Measurements from ENCODE around the gene CRACR2A.

Gene CRACR2A

DNA sequence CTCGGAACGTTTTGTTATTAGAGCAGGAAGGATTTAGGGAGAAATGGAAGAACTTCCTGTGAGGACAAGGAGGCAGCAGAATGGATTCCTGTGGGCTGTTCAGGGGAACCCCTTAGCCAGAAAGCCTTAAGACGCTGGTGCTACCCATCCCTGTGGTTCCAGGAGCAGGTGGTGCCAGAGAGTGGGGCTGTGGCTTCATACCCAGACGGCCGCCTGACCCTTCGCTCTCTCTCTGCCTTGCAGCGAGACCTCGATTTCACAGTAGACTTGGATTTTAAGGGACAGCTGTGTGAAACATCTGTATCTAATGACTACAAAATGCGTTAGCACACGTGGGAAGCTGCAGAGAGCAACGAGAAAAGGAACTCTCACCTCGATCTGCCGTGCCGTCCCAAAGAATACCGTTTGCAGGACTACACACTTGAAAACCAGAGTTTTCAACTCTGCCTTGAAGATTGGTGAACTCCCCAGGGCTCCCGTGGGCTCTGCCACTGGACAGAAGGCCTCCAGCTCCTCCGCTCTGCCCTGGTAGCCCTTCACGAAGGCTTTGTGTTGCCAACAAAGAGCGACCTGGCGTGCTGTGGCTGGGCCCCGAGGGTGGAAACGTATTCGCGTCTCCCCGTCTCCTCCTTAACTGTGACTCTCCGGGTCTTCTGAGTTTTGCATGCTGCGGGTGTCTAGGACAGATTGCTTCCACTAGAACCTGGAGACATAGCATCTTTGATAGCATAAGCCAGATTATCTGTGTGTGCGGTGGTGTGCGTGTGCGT, 159.9 kb downstream of the CRACR2A start:
- Histone ChIP-seq H3K36me3 (ENCODE audit: control insufficient read depth in 2 of 2, insufficient read depth in 2 of 2, low read length in 2 of 2) (no peaks in the 10 kb centered on the region), H3K9me3 (ENCODE audit: control insufficient read depth in 2 of 2, low read length in 2 of 2) (no peaks in the 10 kb centered on the region), H3K27ac (ENCODE audit: low read depth in 2 of 2, low read length in 2 of 2) (no peak overlapping the region), H3K4me3 (ENCODE audit: low read length in 2 of 2) (no peak overlapping the region), H3K27me3 (ENCODE audit: control insufficient read depth in 2 of 2, insufficient read depth in 2 of 2, low read length in 2 of 2) (no peaks in the 10 kb centered on the region), H3K9ac (ENCODE audit: low read depth in 1 of 2, low read length in 2 of 2) (no peak overlapping the region), H3K4me1 (ENCODE audit: control insufficient read depth in 2 of 2, insufficient read depth in 2 of 2, low read length in 2 of 2) (no peaks in the 10 kb centered on the region)

DNA sequence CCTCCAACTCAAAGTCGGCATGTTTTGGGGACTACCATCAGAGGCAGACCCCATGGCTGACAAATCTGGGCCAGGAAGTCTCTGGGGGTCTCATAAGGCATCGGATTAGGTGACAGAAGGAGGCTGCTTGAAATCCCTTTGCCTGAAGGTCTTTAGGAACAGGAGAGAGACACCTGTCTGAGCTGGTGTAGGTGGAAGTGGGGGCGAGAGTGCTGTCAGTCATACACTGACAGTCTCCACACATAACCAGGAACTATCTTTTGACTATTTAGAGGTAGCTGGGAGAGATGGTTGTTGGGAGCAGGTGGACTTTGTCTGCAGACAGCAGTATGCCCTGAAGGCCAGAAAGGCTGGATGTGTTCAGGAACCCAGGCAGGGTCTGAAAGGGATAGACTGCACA, 163.2 kb downstream of the CRACR2A start:
- Histone ChIP-seq H3K9me3 (ENCODE audit: control insufficient read depth in 2 of 2, low read length in 2 of 2) (no peaks in the 10 kb centered on the region), H3K27ac (ENCODE audit: low read depth in 2 of 2, low read length in 2 of 2) (no peak overlapping the region), H3K9ac (ENCODE audit: low read depth in 1 of 2, low read length in 2 of 2) (no peak overlapping the region), H3K27me3 (ENCODE audit: control insufficient read depth in 2 of 2, insufficient read depth in 2 of 2, low read length in 2 of 2) (no peaks in the 10 kb centered on the region), H3K4me3 (ENCODE audit: low read length in 2 of 2) (no peak overlapping the region), H3K36me3 (ENCODE audit: control insufficient read depth in 2 of 2, insufficient read depth in 2 of 2, low read length in 2 of 2) (no peaks in the 10 kb centered on the region), H3K4me1 (ENCODE audit: control insufficient read depth in 2 of 2, insufficient read depth in 2 of 2, low read length in 2 of 2) (no peaks in the 10 kb centered on the region)

DNA sequence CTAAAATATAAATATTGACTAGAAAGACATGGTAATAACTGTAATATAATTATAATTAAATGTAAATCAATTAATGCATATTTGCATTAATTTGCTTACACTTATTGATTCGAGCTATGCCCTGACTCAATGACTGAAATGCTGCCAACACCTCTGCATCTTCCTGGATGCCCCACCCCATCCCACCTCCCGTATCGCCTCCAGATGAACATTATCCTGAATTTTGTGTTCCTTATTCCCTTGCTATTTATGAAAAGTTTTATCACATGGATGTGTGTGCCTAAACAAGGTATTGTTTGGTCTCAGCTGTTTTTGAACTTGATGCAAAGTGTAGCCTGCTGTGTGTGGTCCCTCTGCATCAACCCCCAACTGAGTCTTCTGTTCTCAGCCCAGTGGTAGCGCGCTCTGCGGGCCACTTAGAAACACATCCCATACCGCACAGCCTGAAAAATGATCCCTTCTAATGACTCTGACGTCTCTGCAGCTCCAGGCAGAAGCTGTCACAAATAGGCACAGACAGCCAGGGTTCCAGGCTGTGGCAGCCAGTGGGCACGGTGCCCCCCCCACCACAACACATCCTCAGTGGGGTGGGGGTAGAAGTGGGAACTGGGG, 165.4 kb downstream of the CRACR2A start:
- no peaks in the 10 kb centered on the region for H3K27me3 ChIP-seq (ENCODE audit: control insufficient read depth in 2 of 2, insufficient read depth in 2 of 2, low read length in 2 of 2)
- H3K4me1 ChIP-seq (ENCODE audit: control insufficient read depth in 2 of 2, insufficient read depth in 2 of 2, low read length in 2 of 2): no peaks in the 10 kb centered on the region
- H3K9ac ChIP-seq (ENCODE audit: low read depth in 1 of 2, low read length in 2 of 2): no peak overlapping the region
- H3K9me3 ChIP-seq (ENCODE audit: control insufficient read depth in 2 of 2, low read length in 2 of 2): no peaks in the 10 kb centered on the region
- H3K27ac ChIP-seq (ENCODE audit: low read depth in 2 of 2, low read length in 2 of 2): no peak overlapping the region
- no peak overlapping the region for H3K4me3 ChIP-seq (ENCODE audit: low read length in 2 of 2)
- no peaks in the 10 kb centered on the region for H3K36me3 ChIP-seq (ENCODE audit: control insufficient read depth in 2 of 2, insufficient read depth in 2 of 2, low read length in 2 of 2)

DNA sequence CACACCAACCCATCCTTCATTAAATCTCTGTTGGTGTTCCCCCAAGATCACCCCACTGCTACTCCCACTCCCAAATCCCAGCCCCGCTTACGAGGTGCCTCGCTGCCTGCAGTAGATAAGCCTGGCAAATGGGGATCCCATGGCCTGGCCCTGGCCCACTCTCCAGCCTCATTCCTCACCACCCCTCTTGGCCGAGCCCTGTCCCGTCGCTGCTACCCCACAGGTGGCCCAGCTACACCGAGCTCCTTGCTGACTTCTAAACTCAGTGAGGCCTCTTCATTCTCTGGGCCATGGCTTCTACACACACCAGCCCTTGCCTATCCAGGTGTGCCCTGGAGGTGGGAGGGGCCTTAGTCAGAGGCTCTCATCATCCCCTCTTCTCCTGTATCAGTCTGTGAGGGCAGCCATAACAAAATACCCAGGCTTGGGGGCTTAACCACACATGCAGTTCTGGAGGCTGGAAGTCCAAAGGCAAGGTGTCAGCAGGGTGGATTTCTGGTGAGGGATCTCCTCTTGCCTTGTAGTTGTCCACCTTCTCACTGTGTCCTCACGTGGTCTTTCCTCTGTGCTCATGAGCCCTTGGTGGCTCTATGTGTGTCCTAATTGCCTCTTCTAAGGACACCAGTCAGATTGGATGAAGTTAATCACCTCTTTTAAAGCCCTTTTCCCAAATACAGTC, 169.1 kb downstream of the CRACR2A start:
- Histone ChIP-seq H3K27me3 (ENCODE audit: control insufficient read depth in 2 of 2, insufficient read depth in 2 of 2, low read length in 2 of 2) (no peaks in the 10 kb centered on the region), H3K4me3 (ENCODE audit: low read length in 2 of 2) (no peak overlapping the region), H3K4me1 (ENCODE audit: control insufficient read depth in 2 of 2, insufficient read depth in 2 of 2, low read length in 2 of 2) (no peaks in the 10 kb centered on the region), H3K27ac (ENCODE audit: low read depth in 2 of 2, low read length in 2 of 2) (no peak overlapping the region), H3K9me3 (ENCODE audit: control insufficient read depth in 2 of 2, low read length in 2 of 2) (no peaks in the 10 kb centered on the region), H3K9ac (ENCODE audit: low read depth in 1 of 2, low read length in 2 of 2) (no peak overlapping the region), H3K36me3 (ENCODE audit: control insufficient read depth in 2 of 2, insufficient read depth in 2 of 2, low read length in 2 of 2) (no peaks in the 10 kb centered on the region)

DNA sequence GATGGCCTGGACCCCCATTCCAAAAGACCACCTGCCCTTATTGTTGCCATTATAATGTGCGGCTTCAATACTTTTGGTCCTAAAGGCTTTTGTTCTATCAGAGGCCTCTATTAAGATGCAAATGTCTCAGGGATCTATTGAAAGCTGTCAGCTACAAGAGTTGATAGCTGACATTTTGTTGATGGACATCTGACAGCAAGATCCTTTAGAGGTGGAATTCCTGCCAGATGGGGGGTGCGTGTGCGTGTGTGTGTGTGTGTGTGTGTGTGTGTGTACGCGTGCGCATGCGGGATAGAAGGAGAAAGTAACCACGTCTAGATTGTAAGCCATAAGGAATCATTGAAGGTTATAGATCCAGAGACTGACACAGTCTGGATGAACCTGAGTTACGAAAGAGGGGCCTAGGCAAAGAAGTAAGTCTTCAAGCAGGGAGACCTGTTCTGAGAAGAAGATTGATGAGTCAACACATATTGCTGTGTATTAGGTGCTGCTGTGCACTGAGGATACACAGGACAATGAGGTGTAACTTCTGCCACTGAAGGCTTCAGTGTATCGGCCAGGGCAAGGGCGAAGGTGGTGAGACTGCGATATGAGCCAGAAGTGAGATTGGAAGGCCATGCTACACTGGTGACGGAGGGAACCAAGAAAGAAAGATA, 172.7 kb downstream of the CRACR2A start:
- no peaks in the 10 kb centered on the region for H3K27me3 ChIP-seq (ENCODE audit: control insufficient read depth in 2 of 2, insufficient read depth in 2 of 2, low read length in 2 of 2)
- no peaks in the 10 kb centered on the region for H3K4me1 ChIP-seq (ENCODE audit: control insufficient read depth in 2 of 2, insufficient read depth in 2 of 2, low read length in 2 of 2)
- no peak overlapping the region for H3K9ac ChIP-seq (ENCODE audit: low read depth in 1 of 2, low read length in 2 of 2)
- no peak overlapping the region for H3K4me3 ChIP-seq (ENCODE audit: low read length in 2 of 2)
- H3K27ac ChIP-seq (ENCODE audit: low read depth in 2 of 2, low read length in 2 of 2): no peak overlapping the region
- no peaks in the 10 kb centered on the region for H3K9me3 ChIP-seq (ENCODE audit: control insufficient read depth in 2 of 2, low read length in 2 of 2)
- no peaks in the 10 kb centered on the region for H3K36me3 ChIP-seq (ENCODE audit: control insufficient read depth in 2 of 2, insufficient read depth in 2 of 2, low read length in 2 of 2)

DNA sequence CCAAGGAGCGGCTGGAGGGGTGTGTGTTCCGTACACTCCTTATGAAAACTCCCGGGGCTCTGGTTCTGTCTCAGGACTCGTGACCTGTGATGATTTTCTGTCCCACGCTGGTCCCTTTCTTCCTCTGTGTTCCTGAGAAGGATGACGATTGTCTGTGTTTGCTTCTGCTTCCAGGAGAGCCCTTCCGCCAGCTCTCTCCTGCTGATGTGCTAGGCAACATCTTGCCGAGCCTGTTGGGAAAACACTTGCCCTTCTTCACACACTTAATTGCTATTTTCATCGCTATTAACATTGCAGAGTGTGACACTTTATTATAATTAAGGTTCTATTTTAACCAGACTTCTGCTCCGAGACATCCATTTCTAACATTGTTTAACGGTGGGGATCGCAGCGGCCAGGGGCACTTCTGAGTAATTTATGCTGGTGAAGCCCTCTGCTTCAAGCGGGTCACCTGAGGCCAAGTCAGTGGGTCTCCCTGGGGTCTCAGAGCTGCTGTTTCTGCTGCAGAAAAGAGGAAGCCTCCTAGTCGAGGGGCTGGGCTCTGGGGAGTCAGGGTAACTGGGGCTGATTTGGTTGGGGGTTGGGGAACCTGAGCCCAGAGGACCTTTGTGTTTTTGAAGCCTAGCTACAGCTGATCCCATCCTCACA, 173.3 kb downstream of the CRACR2A start:
- no peaks in the 10 kb centered on the region for H3K9me3 ChIP-seq (ENCODE audit: control insufficient read depth in 2 of 2, low read length in 2 of 2)
- H3K9ac ChIP-seq (ENCODE audit: low read depth in 1 of 2, low read length in 2 of 2): no peak overlapping the region
- no peaks in the 10 kb centered on the region for H3K36me3 ChIP-seq (ENCODE audit: control insufficient read depth in 2 of 2, insufficient read depth in 2 of 2, low read length in 2 of 2)
- H3K27me3 ChIP-seq (ENCODE audit: control insufficient read depth in 2 of 2, insufficient read depth in 2 of 2, low read length in 2 of 2): no peaks in the 10 kb centered on the region
- H3K4me3 ChIP-seq (ENCODE audit: low read length in 2 of 2): no peak overlapping the region
- H3K27ac ChIP-seq (ENCODE audit: low read depth in 2 of 2, low read length in 2 of 2): no peak overlapping the region
- H3K4me1 ChIP-seq (ENCODE audit: control insufficient read depth in 2 of 2, insufficient read depth in 2 of 2, low read length in 2 of 2): no peaks in the 10 kb centered on the region

DNA sequence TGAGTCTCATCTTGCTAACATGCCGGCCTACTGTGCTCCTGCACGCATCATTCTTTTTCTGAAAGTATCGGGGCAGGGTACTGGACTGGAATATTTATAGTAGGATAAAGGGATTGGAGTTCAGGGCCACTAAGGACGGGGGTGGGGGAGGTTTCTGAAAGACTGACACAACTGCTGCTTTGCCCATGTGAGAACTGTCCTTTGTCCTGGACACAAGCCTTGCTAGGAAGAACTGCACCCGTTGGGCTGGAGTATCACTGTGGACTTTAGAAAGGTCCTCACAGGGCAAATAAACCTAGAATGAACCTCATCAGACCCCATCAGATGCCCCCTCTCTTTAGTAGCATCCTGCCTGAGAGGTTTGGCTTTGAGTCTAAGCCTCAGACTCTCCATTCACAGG, 174.4 kb downstream of the CRACR2A start:
- Histone ChIP-seq H3K9ac (ENCODE audit: low read depth in 1 of 2, low read length in 2 of 2) (no peak overlapping the region), H3K9me3 (ENCODE audit: control insufficient read depth in 2 of 2, low read length in 2 of 2) (no peaks in the 10 kb centered on the region), H3K27ac (ENCODE audit: low read depth in 2 of 2, low read length in 2 of 2) (no peak overlapping the region), H3K4me3 (ENCODE audit: low read length in 2 of 2) (no peak overlapping the region), H3K4me1 (ENCODE audit: control insufficient read depth in 2 of 2, insufficient read depth in 2 of 2, low read length in 2 of 2) (no peaks in the 10 kb centered on the region), H3K27me3 (ENCODE audit: control insufficient read depth in 2 of 2, insufficient read depth in 2 of 2, low read length in 2 of 2) (no peaks in the 10 kb centered on the region), H3K36me3 (ENCODE audit: control insufficient read depth in 2 of 2, insufficient read depth in 2 of 2, low read length in 2 of 2) (no peaks in the 10 kb centered on the region)

DNA sequence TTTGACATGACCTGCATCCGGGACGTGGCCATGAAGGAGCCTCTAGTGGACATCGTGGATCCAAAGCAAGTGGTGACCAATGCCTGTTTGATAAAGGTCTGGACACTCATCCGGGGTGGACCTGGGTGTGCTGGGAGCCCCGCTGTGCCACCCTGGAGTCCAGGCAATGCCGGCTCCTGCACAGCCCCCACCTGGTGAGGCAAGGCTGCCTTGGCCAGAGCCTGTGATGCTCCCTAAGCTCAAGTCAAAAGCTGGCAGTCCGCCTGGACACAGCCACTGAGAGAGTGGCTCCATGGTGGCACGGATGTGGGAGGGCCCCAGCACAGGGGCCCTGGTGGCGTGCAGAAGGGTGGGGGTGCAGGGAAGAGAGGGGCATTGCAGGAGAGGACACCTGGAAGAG, 176.0 kb downstream of the CRACR2A start:
- Histone ChIP-seq H3K27me3 (ENCODE audit: control insufficient read depth in 2 of 2, insufficient read depth in 2 of 2, low read length in 2 of 2) (no peaks in the 10 kb centered on the region), H3K4me1 (ENCODE audit: control insufficient read depth in 2 of 2, insufficient read depth in 2 of 2, low read length in 2 of 2) (no peaks in the 10 kb centered on the region), H3K9me3 (ENCODE audit: control insufficient read depth in 2 of 2, low read length in 2 of 2) (no peaks in the 10 kb centered on the region), H3K27ac (ENCODE audit: low read depth in 2 of 2, low read length in 2 of 2) (no peak overlapping the region), H3K4me3 (ENCODE audit: low read length in 2 of 2) (no peak overlapping the region), H3K9ac (ENCODE audit: low read depth in 1 of 2, low read length in 2 of 2) (no peak overlapping the region), H3K36me3 (ENCODE audit: control insufficient read depth in 2 of 2, insufficient read depth in 2 of 2, low read length in 2 of 2) (no peaks in the 10 kb centered on the region)

DNA sequence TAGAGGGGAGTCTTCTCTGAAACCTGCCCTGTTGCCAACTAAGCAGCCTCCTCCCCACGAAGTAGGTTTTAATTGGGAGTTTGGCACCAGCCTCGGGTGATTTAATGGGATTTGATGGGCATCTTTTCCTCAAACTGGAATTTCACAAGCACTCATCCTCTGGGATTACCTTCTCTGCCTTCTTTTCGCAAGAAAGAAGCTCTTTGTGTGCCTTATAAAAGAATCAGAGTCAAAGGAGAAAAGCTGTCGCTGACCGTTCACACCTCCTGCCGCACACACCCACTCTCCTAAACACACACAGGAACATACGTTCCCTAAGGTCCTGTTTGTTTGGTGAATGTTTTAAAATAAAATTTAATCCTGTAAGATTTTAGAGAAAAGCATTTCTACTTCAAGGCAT, 177.9 kb downstream of the CRACR2A start:
- H3K27me3 ChIP-seq (ENCODE audit: control insufficient read depth in 2 of 2, insufficient read depth in 2 of 2, low read length in 2 of 2): no peaks in the 10 kb centered on the region
- H3K9ac ChIP-seq (ENCODE audit: low read depth in 1 of 2, low read length in 2 of 2): no peak overlapping the region
- H3K9me3 ChIP-seq (ENCODE audit: control insufficient read depth in 2 of 2, low read length in 2 of 2): no peaks in the 10 kb centered on the region
- H3K4me3 ChIP-seq (ENCODE audit: low read length in 2 of 2): no peak overlapping the region
- H3K36me3 ChIP-seq (ENCODE audit: control insufficient read depth in 2 of 2, insufficient read depth in 2 of 2, low read length in 2 of 2): no peaks in the 10 kb centered on the region
- H3K4me1 ChIP-seq (ENCODE audit: control insufficient read depth in 2 of 2, insufficient read depth in 2 of 2, low read length in 2 of 2): no peaks in the 10 kb centered on the region
- no peak overlapping the region for H3K27ac ChIP-seq (ENCODE audit: low read depth in 2 of 2, low read length in 2 of 2)

DNA sequence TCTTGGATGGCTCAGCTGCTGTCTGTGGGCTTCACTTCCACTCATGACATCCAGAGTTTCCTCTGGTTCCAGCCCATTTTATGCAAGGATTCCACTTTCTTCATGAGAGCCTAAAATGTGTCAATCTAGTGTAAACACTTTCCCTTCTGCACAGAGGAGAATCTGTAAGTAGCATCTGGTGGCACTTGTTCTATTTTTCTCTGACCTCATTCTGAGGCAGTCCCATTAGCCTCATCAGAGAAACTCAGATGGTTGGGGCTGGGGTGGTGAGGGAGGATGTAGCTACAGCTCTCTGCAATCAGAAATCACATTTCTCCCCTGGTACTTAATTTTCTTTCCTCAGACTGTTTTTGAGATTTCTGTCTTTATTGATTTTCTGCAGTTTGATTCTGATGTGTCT, 180.3 kb downstream of the CRACR2A start:
- H3K27me3 ChIP-seq (ENCODE audit: control insufficient read depth in 2 of 2, insufficient read depth in 2 of 2, low read length in 2 of 2): peaks cover 0 to 2% of the 10 kb centered on the region in 2 donors
- no peak overlapping the region for H3K4me3 ChIP-seq (ENCODE audit: low read length in 2 of 2)
- no peaks in the 10 kb centered on the region for H3K36me3 ChIP-seq (ENCODE audit: control insufficient read depth in 2 of 2, insufficient read depth in 2 of 2, low read length in 2 of 2)
- no peaks in the 10 kb centered on the region for H3K9me3 ChIP-seq (ENCODE audit: control insufficient read depth in 2 of 2, low read length in 2 of 2)
- H3K4me1 ChIP-seq (ENCODE audit: control insufficient read depth in 2 of 2, insufficient read depth in 2 of 2, low read length in 2 of 2): no peaks in the 10 kb centered on the region
- no peak overlapping the region for H3K27ac ChIP-seq (ENCODE audit: low read depth in 2 of 2, low read length in 2 of 2)
- H3K9ac ChIP-seq (ENCODE audit: low read depth in 1 of 2, low read length in 2 of 2): no peak overlapping the region

All from mucosa of rectum (tissue), 2 donors.